Measurements from ENCODE around the gene FBLN1.
"Not testable (repeated sequence)": the region's sequence is repeated elsewhere in the genome, so short reads cannot be mapped to it uniquely, and the experiment has no call there.

Gene FBLN1

GRCh38 chr22:45477366-45478107 lies 25.1 kb upstream of the FBLN1 start:
- no peak for DNase-seq (ENCODE audit: low spot score)

GRCh38 chr22:45478108-45478771 lies 24.4 kb upstream of the FBLN1 start:
- no peak for DNase-seq (ENCODE audit: low spot score)

GRCh38 chr22:45480717-45481116 lies 22.0 kb upstream of the FBLN1 start:
- no peak for DNase-seq (ENCODE audit: low spot score)

GRCh38 chr22:45481661-45482060 lies 21.0 kb upstream of the FBLN1 start:
- DNase-seq (ENCODE audit: low spot score): no peak

- no peak for DNase-seq (ENCODE audit: low spot score)
These were observed 20.5 kb upstream of the FBLN1 start for GRCh38 chr22:45482169-45482568.

GRCh38 chr22:45483319-45483718 lies 19.4 kb upstream of the FBLN1 start:
- no peak for DNase-seq (ENCODE audit: low spot score)

GRCh38 chr22:45483918-45484499 lies 18.7 kb upstream of the FBLN1 start:
- DNase-seq (ENCODE audit: low spot score): no peak

- DNase-seq (ENCODE audit: low spot score): no peak
These were observed 17.9 kb upstream of the FBLN1 start for GRCh38 chr22:45484742-45485141.

GRCh38 chr22:45485261-45485660 lies 17.4 kb upstream of the FBLN1 start:
- no peak for DNase-seq (ENCODE audit: low spot score)

- DNase-seq (ENCODE audit: low spot score): no peak
These were observed 13.8 kb upstream of the FBLN1 start for GRCh38 chr22:45488764-45489370.

GRCh38 chr22:45490836-45491235 lies 11.8 kb upstream of the FBLN1 start:
- DNase-seq (ENCODE audit: low spot score): no peak

GRCh38 chr22:45491841-45492240 lies 10.8 kb upstream of the FBLN1 start:
- no peak for DNase-seq (ENCODE audit: low spot score)

- DNase-seq (ENCODE audit: low spot score): no peak
These were observed 9.4 kb upstream of the FBLN1 start for GRCh38 chr22:45493286-45493771.

GRCh38 chr22:45494306-45494705 lies 8.4 kb upstream of the FBLN1 start:
- DNase-seq (ENCODE audit: low spot score): not testable (repeated sequence)

- not testable (repeated sequence) for DNase-seq (ENCODE audit: low spot score)
These were observed 7.1 kb upstream of the FBLN1 start for GRCh38 chr22:45495616-45496015.

- no peak for DNase-seq (ENCODE audit: low spot score)
These were observed 6.2 kb upstream of the FBLN1 start for GRCh38 chr22:45496451-45496941.

- DNase-seq (ENCODE audit: low spot score): no peak
These were observed 5.1 kb upstream of the FBLN1 start for GRCh38 chr22:45497351-45498145.

GRCh38 chr22:45499746-45500145 lies 2.9 kb upstream of the FBLN1 start:
- no peak for DNase-seq (ENCODE audit: low spot score)

GRCh38 chr22:45503050-45503815 lies 550 bp downstream of the FBLN1 start:
- no peak for DNase-seq (ENCODE audit: low spot score)

- no peak for DNase-seq (ENCODE audit: low spot score)
These were observed 1.2 kb downstream of the FBLN1 start for GRCh38 chr22:45503816-45504372.

Measured in kidney tubule cell (primary cell).